HCT116 (cell line): ENCODE measurements around the gene MEF2B. TPM values are rescaled to one million over a fixed set of nuclear protein-coding genes. Genes with fewer than 3 reads are reported as not detected.

Experiments used
- ATAC-seq: fragments of 200-7000 bp; cut with Tn5 transposase; 2 replicates; pipeline ENCODE4 v1.9.1; 2020; ENCODE audit warnings: mild to moderate bottlenecking, moderate library complexity
- BruUV-seq: library from RNA; stranded (reverse); fragments of 400-500 nt; replicated peaks from 2 replicates; lab custom pipeline; 2021; lab: Mats Ljungman, UMichigan
- CTCF ChIA-PET: fragments of 300-600 bp; sonication (Branson Sonifier 250); formaldehyde crosslinking; loops from one replicate; lab custom pipeline; 2021; ENCODE audit warnings: antibody characterized with exemption; lab: Charles Lee
- POLR2A ChIA-PET: fragments of 300-600, 350-600 bp; sonication (Branson Sonifier 250); formaldehyde crosslinking; loops from one replicate; lab custom pipeline; 2021; ENCODE audit warnings: antibody characterized with exemption; lab: Charles Lee
- RAD21 ChIA-PET, 2 experiments: fragments of 300-600 bp; sonication (Branson Sonifier 250); formaldehyde crosslinking; loops; one replicate each; lab custom pipeline; 2023; ENCODE audit warnings: low total read pairs in 2 of 2; ENCODE audit not compliant: uncharacterized antibody in 2 of 2, unreplicated experiment in 2 of 2, low non-redundant PET in 1 of 2; lab: Charles Lee
- DNase-seq: peaks from one replicate; pipeline ENCODE4 v3.0.0-alpha.2; 2010; ENCODE audit warnings: low read depth, low spot score
- H2AFZ ChIP-seq: fragments of 200-600 bp; shearing (Covaris generic), sonication (generic); 2 replicates; pipeline ENCODE4 v1.6.1; 2017; ENCODE audit warnings: low read depth, mixed run types, mixed read lengths, antibody characterized with exemption, low read length; ENCODE audit not compliant: poor library complexity, severe bottlenecking
- H3K27ac ChIP-seq: 2 replicates; pipeline ENCODE4 v1.5.1; 2012; ENCODE audit warnings: low read depth, low read length
- H3K27me3 ChIP-seq: fragments of 200-600 bp; sonication (generic); 2 replicates; pipeline ENCODE4 v1.6.1; 2016; ENCODE audit warnings: mixed run types, low read length, mixed read lengths; ENCODE audit not compliant: insufficient read depth
- H3K36me3 ChIP-seq, 2 experiments: fragments of 200-500 bp in 1 of 2; fragments of 200-600 bp in 1 of 2; sonication (Bioruptor generic) in 1 of 2; sonication (generic) in 1 of 2; 2 replicates each; pipeline versions ENCODE4 v1.5.1 to v1.6.1; 2014 to 2016; ENCODE audit warnings: low read length in 2 of 2, inconsistent platforms in 1 of 2, mixed read lengths in 1 of 2, mixed run types in 1 of 2; ENCODE audit not compliant: insufficient read depth in 2 of 2, control insufficient read depth in 1 of 2
- H3K4me1 ChIP-seq, 2 experiments: fragments of 200-600 bp in 1 of 2; sonication (generic) in 1 of 2; 2 replicates each; pipeline versions ENCODE4 v1.5.1 to v1.6.1; 2012 to 2017; ENCODE audit warnings: low read length in 2 of 2, inconsistent platforms in 1 of 2, mild to moderate bottlenecking in 1 of 2, mixed read lengths in 1 of 2, mixed run types in 1 of 2, moderate library complexity in 1 of 2; ENCODE audit not compliant: insufficient read depth in 2 of 2, control insufficient read depth in 1 of 2
- H3K4me2 ChIP-seq: fragments of 200-600 bp; sonication (generic); 2 replicates; pipeline ENCODE4 v1.6.1; 2017; ENCODE audit warnings: mixed run types, low read length, mixed read lengths
- H3K4me3 ChIP-seq, 2 experiments: fragments of 200-600 bp in 1 of 2; sonication (generic) in 1 of 2; replicated peaks in 1 of 2; 2 replicates each; pipeline ENCODE4 v1.5.1; 2011 to 2016; ENCODE audit warnings: low read length in 2 of 2, control low read depth in 1 of 2, low read depth in 1 of 2, mild to moderate bottlenecking in 1 of 2, mixed read lengths in 1 of 2, mixed run types in 1 of 2
- H3K79me2 ChIP-seq: fragments of 200-600 bp; sonication (generic); 2 replicates; pipeline ENCODE4 v1.6.1; 2017; ENCODE audit warnings: mild to moderate bottlenecking, mixed run types, low read length, moderate library complexity, mixed read lengths; ENCODE audit not compliant: insufficient read depth
- H3K9ac ChIP-seq: fragments of 200-600 bp; sonication (generic); 2 replicates; pipeline ENCODE4 v1.6.1; 2016; ENCODE audit warnings: low read length, mixed read lengths
- H3K9me2 ChIP-seq: fragments of 200-600 bp; sonication (generic), shearing (Covaris generic); 2 replicates; pipeline ENCODE4 v1.6.1; 2017; ENCODE audit warnings: mixed run types, mild to moderate bottlenecking, moderate library complexity; ENCODE audit not compliant: insufficient read depth
- H3K9me3 ChIP-seq, 2 experiments: fragments of 200-500 bp in 1 of 2; fragments of 200-600 bp in 1 of 2; sonication (Bioruptor generic) in 1 of 2; sonication (generic) in 1 of 2; 2 replicates each; pipeline ENCODE4 v1.6.1; 2014 to 2017; ENCODE audit warnings: low read length in 2 of 2, mixed read lengths in 2 of 2, inconsistent platforms in 1 of 2, low read depth in 1 of 2, mild to moderate bottlenecking in 1 of 2, mixed run types in 1 of 2, moderate library complexity in 1 of 2; ENCODE audit not compliant: control insufficient read depth in 1 of 2, insufficient read depth in 1 of 2
- H4K20me1 ChIP-seq: fragments of 200-600 bp; sonication (generic), shearing (Covaris generic); 2 replicates; pipeline ENCODE4 v1.6.1; 2017; ENCODE audit warnings: mixed run types, mild to moderate bottlenecking, moderate library complexity; ENCODE audit not compliant: insufficient read depth
- CEBPB ChIP-seq: IDR thresholded peaks from 2 replicates; pipeline ENCODE4 v1.6.1; 2012; ENCODE audit warnings: low read depth
- CTCF ChIP-seq, 3 experiments: fragments of 200-600 bp in 1 of 3; sonication (generic) in 1 of 3; IDR thresholded peaks in 2 of 3; conservative IDR thresholded peaks in 1 of 3; 2 replicates each; pipeline ENCODE4 v1.5.1; 2012 to 2017; ENCODE audit warnings: low read depth in 2 of 3, low read length in 2 of 3, antibody characterized with exemption in 1 of 3, borderline replicate concordance in 1 of 3, control low read depth in 1 of 3, mild to moderate bottlenecking in 1 of 3, mixed read lengths in 1 of 3, mixed run types in 1 of 3, moderate library complexity in 1 of 3; ENCODE audit not compliant: insufficient read depth in 1 of 3
- EGR1 ChIP-seq: IDR thresholded peaks from 2 replicates; pipeline ENCODE4 v1.6.1; 2012; ENCODE audit warnings: low read depth
- ELF1 ChIP-seq: IDR thresholded peaks from 2 replicates; pipeline ENCODE4 v1.6.1; 2012; ENCODE audit warnings: low read depth, borderline replicate concordance
- EZH2phosphoT487 ChIP-seq: fragments of 200-600 bp; IDR thresholded peaks from 2 replicates; pipeline ENCODE4 v1.6.1; 2018; ENCODE audit warnings: antibody characterized with exemption, borderline replicate concordance
- JUND ChIP-seq: IDR thresholded peaks from 2 replicates; pipeline ENCODE4 v1.6.1; 2012
- POLR2A ChIP-seq: IDR thresholded peaks from 2 replicates; pipeline ENCODE4 v1.7.0; 2011; ENCODE audit warnings: borderline replicate concordance; ENCODE audit not compliant: insufficient read depth, insufficient read length; ENCODE audit errors: extremely low read depth
- RAD21 ChIP-seq: IDR thresholded peaks from 2 replicates; pipeline ENCODE4 v1.6.1; 2012; ENCODE audit warnings: low read depth, mild to moderate bottlenecking
- SIN3A ChIP-seq: IDR thresholded peaks from 2 replicates; pipeline ENCODE4 v1.6.1; 2012; ENCODE audit warnings: low read depth
- SRF ChIP-seq: IDR thresholded peaks from 2 replicates; pipeline ENCODE4 v1.6.1; 2012; ENCODE audit warnings: low read depth
- YY1 ChIP-seq: IDR thresholded peaks from 2 replicates; pipeline ENCODE4 v1.6.1; 2011; ENCODE audit warnings: low read length, low read depth, moderate library complexity, mild to moderate bottlenecking; ENCODE audit not compliant: insufficient replicate concordance; ENCODE audit errors: extremely low read depth
- ZBTB33 ChIP-seq: IDR thresholded peaks from 2 replicates; pipeline ENCODE4 v1.6.1; 2011; ENCODE audit warnings: mild to moderate bottlenecking, low read length, moderate library complexity; ENCODE audit not compliant: insufficient replicate concordance; ENCODE audit errors: extremely low read depth
- ZFX ChIP-seq: fragments of 450-650 bp; IDR thresholded peaks from 2 replicates; pipeline ENCODE4 v1.6.1; 2017
- ZNF274 ChIP-seq: fragments of 200-500 bp; sonication (Bioruptor generic); IDR thresholded peaks from 2 replicates; pipeline ENCODE4 v1.6.1; 2014; ENCODE audit warnings: mild to moderate bottlenecking, low read depth, low read length, inconsistent platforms
- intact Hi-C: fragments of 100-400 bp; cut with micrococcal nuclease; formaldehyde crosslinking; loops from 2 replicates; pipeline ENCODE4 v1.10.0; 2022
- total RNA-seq: library from RNA; stranded (reverse); gene quantifications from one replicate; pipeline ENCODE4 v1.2.1, GENCODE V29; 2021; ENCODE audit not compliant: unreplicated experiment

MEF2B gene
- total RNA-seq, 1 experiment from 2014 or later = 7.9 TPM

DNA sequence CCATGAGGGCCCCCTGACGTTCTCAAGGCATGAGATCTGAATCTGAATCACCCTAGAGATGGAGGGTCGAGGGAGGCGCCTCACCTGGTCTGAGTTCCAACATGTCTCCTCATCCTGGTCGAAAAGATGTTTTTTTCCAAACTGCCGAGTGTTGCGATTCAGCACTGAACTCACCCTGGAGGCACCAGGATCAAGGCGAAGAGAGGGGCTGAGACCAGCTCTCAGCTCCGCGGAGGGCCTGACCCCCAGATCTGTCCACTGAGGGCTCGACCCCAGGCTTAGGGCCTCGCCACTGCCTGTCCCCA lies 32.6 kb upstream of the MEF2B start:
- Histone ChIP-seq H3K36me3 (peaks cover 6 to 8% of the 10 kb centered on the region in 2 experiments; a peak in 2 of 4 replicates), H3K9me2 (no peaks in the 10 kb centered on the region), H3K27me3 (no peaks in the 10 kb centered on the region), H3K4me2 (peak overlapping the region; percentile 96), H3K27ac (peak overlapping the region; percentile 75), H3K9me3 (no peaks in the 10 kb centered on the region), H4K20me1 (no peaks in the 10 kb centered on the region), H3K79me2 (peaks cover 22% of the 10 kb centered on the region), H3K4me1 (peaks cover 10 to 32% of the 10 kb centered on the region in 2 experiments; a peak in 3 of 4 replicates), H3K4me3 (peak overlapping the region; percentile 78 to 96), H3K9ac (peak overlapping the region; percentile 97), H2AFZ (no peak overlapping the region)
- POLR2A ChIA-PET = interaction anchor here (0.7 to 1.6 kb wide), 4 partner anchors 9 to 29 kb away, joined by 3 to 15 read pairs (median 4); partner anchors contain the start of genes BORCS8 and RFXANK
- intact Hi-C loops = loop anchor here (1.0 kb wide), 1 partner anchor 10 kb away; the partner anchor contains the start of genes BORCS8 and RFXANK
- DNase-seq = no peak
- no TSS peak for BruUV-seq
- peak; percentile 10; the same call in 1 of the 2 replicates for ATAC-seq
- TF ChIP-seq YY1 (no peak), CEBPB (no peak), POLR2A (no peak), ELF1 (no peak), ZNF274 (no peak), CTCF (IDR thresholded peaks at IDR 0.05 in 2 of 3, conservative IDR thresholded peaks at IDR 0.05 in 1 of 3; ENCODE audit: borderline replicate concordance in 1 of 3, insufficient read depth in 1 of 3, low read depth in 2 of 3, low read length in 2 of 3) (no peak), ZFX (no peak), SIN3A (no peak), ZBTB33 (no peak), JUND (no peak), SRF (no peak), EGR1 (no peak), RAD21 (no peak), EZH2phosphoT487 (no peak)
- RAD21 ChIA-PET = no interaction called here
- CTCF ChIA-PET = no interaction called here
